Measurements from ENCODE around the gene ELAVL2.

Gene ELAVL2

GRCh38 chr9:23721466-23721865 is 104.6 kb downstream of the ELAVL2 start:
- no peak overlapping the region for H3K27ac ChIP-seq
- TF ChIP-seq ZFX (IDR thresholded peaks at IDR 0.05) = no peak
- TF ChIP-seq CTCF (conservative IDR thresholded peaks at IDR 0.05) = no peak

DNA sequence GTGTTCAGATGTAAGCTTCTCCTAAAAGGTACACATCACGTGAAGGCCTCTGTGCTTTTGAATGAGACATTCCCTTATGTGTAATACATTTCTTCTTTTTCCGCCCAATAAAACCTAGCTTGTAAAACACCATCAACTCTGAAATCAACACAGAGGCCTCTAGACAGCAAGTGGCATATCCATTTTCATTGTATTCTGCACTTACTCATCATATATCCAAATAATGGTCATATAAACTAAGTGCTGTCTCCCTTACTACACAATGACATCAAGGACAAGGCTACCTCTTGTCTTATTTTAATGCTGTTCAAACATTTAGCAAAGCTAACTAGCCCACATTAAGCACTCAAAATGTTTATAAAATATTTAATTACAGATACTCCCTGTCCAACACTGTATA is 108.5 kb downstream of the ELAVL2 start:
- H3K27ac ChIP-seq = no peak overlapping the region
- TF ChIP-seq ZFX (IDR thresholded peaks at IDR 0.05) (no peak), CTCF (conservative IDR thresholded peaks at IDR 0.05) (no peak)

DNA sequence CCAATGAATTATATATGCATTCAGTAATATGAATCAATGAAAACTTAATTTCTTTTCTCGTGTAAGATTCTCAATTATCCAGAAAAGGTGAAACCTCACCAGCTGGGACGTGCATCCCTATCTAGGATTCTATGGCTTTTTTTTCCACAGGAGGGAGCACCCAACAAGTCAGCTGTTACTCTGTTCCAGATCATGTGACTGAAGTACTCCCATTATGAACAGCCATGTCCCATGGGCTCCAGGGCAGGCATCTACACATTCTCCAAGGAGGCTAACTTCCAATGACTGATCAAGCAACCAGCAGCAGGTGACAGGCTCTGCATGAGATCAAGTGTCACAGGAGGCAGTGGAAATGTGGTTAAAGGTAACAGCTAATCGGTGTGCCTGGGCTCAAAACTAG is 118.8 kb downstream of the ELAVL2 start:
- TF ChIP-seq ZFX (IDR thresholded peaks at IDR 0.05) (no peak), CTCF (conservative IDR thresholded peaks at IDR 0.05) (no peak)
- no peak overlapping the region for H3K27ac ChIP-seq

- no peak overlapping the region for H3K27ac ChIP-seq
- TF ChIP-seq CTCF (conservative IDR thresholded peaks at IDR 0.05) (peak; percentile 40), ZFX (IDR thresholded peaks at IDR 0.05) (no peak)
Observed at GRCh38 chr9:23702311-23702922, 123.6 kb downstream of the ELAVL2 start.

DNA sequence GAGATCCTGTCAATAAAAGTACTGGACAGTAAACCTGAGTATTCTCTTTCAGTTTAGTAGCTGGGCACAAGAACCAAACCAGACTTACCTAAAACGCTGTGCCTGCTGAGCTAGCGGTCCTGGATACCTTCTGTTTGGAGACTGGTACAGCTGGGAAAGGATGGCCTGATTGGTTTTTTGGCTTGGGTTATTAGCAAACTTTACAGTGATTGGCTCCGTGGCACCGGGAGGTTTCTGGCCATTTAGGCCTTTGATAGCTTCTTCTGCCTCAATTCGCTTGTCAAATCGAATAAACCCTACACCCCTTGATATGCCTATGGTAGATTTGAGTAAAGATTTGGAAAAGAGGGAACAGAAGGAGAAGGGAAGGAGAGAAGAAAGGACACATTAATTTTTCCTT is 124.7 kb downstream of the ELAVL2 start:
- TF ChIP-seq ZFX (IDR thresholded peaks at IDR 0.05) (no peak), CTCF (conservative IDR thresholded peaks at IDR 0.05) (no peak)
- no peak overlapping the region for H3K27ac ChIP-seq

- no peak overlapping the region for H3K27ac ChIP-seq
Observed at GRCh38 chr9:23700359-23700758, 125.7 kb downstream of the ELAVL2 start.

DNA sequence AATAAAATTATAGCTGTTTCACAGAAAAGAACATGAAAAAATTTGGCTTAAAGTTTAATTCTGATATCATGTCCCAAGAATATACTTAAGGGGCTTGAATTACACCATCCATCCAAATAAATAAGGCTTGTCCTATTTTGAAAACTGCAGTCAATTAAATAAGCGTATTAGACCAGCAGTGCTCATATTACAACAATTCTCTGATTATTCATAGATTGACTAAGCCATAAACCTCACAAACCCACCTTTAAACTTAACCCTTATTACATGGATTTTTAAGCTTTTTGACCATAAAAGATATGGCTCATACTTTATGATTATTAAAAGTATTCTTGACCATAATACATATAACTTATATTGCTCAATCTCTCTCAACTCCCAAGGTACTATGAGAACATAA is 127.9 kb downstream of the ELAVL2 start:
- H3K27ac ChIP-seq = no peak overlapping the region
- no peak for TF ChIP-seq ZFX (IDR thresholded peaks at IDR 0.05)
- no peak for TF ChIP-seq CTCF (conservative IDR thresholded peaks at IDR 0.05)

More at GRCh38 chr9:23700359-23700758, 125.7 kb downstream of the ELAVL2 start:
- no peak for TF ChIP-seq ZFX (IDR thresholded peaks at IDR 0.05)
- TF ChIP-seq CTCF (conservative IDR thresholded peaks at IDR 0.05) = no peak
